Cerebellar cortex (tissue), 1 donor: ENCODE results near the gene UGT1A5.
"Not testable (repeated sequence)": the region's sequence is repeated elsewhere in the genome, so short reads cannot be mapped to it uniquely, and the experiment has no call there.

Experiments used
- DNase-seq: peaks from one replicate; pipeline ENCODE4 v3.0.0-alpha.2; 2015; ENCODE audit warnings: low spot score

UGT1A5 gene

DNA sequence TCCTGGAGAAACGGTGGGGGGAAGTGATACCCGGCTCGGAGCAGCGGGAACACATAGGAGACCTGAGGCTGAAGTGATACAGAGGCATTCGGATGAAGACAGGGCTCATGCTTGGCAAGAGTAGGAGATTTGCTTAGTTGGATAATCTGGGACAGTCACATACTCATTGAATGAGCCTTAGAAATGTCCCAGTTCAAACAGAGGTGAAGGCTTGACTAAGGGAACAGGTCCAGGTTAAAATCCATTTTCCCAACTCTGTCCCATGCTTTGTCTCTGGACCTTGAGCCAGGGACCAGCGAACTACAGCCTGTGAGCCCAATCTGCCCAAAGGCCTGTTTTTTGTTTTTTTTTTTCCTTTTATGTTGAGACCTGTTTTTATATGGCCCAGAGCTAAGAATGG lies 18.7 kb upstream of the UGT1A5 start:
- DNase-seq: no peak

DNA sequence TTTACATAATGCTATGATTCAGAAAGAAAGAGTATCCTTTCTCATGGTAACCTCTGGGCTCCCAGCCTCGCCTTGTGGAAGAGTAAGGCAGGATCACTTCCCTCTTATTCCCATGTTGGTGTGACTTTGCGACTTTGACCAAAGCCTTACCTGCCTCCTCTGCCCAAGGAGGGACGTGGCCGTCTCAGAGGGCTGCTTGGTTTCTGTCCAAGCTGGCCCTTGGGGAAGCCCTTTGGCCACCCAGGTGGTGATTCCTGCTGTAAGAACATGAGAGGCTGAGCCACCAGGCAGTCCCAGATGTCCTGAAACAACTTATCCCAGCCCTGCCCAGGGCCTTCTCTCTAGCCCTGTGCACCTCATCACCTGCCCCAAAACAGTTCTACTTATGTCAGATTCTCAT lies 14.0 kb upstream of the UGT1A5 start:
- no peak for DNase-seq

DNA sequence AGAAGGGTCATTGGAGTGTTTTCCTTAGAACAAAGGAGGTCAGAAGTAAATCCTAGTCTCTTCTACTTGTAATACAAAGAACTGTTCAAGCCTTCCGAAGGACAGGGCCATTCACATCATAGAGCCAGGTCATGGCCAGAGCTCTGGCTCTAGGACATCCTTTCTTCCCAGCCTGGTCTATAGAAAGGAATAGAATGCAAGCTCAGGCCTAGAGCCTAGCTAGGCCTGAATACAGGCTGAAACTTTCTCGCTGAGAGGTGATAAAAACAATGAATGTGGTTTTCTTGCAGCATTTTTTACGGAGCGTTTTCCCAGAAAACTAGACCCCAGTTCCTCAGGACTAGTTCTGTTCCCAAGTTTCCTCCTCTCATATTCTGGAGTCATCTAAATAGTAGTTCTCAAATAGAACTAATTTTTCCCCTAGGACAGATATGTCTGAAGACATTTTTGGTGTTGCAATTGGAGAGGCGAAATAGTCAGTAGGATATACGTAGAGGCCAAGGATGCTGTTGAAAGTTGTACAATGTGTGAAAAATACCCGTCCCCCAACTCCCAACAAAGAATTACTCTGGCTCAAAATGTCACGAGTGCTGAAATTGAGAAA lies 13.2 kb upstream of the UGT1A5 start:
- DNase-seq: no peak

DNA sequence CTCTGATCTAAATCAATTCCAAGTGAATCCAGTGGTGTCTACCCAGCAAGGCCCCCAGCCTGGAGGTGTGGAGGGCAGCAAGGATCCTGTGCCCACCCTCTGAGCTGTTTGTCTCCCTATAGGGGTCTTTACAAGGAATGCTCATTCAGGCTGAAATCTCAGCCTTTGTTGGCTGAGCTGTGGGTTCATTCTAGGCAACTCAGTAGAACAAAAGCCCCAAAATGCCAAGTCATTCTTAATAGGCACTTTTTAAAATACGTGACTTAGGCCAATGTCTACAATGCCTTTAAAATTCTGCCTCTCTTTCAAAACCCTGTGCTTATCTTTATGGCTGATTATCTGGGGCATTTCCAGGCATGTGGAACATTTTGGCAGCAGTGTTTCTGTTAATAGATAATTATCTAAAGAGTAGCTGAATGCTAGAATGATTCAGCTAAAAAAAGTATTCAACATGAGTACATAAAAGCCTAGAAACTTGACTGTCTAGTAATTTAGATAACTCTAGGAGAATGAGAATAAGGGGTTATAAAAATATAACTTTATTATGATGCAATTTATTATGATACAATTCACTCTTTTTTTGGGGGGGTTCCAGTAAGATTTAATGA lies 12.6 kb upstream of the UGT1A5 start:
- no peak for DNase-seq

DNA sequence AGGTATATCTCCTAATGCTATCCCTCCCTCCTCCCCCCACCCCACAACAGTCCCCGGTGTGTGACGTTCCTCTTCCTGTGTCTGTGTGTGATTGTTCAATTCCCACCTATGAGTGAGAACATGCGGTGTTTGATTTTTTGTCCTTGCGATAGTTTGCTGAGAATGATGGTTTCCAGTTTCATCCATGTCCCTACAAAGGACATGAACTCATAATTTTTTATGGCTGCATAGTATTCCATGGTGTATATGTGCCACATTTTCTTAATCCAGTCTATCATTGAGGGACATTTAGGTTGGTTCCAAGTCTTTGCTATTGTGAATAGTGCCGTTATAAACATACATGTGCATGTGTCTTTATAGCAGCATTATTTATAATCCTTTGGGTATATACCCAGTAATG lies 11.9 kb upstream of the UGT1A5 start:
- not testable (repeated sequence) for DNase-seq

DNA sequence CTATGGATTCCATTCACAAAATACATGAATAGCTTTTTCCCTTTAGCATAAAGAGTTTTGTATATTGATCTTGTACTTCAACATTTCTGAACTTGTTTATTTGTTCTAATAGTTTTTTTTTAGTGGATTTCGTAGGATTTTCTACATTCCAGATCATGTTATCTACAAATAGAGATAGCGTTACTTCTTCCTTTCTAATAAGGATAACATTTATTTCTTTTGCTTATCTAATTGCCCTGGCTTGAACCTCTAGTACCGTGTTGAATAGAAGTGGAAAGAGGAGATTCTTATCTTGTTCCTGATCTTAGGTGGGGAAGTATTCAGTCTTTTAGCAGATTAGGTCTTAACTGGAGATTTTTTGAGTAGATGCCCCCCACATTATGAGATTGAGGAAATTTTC lies 10.5 kb upstream of the UGT1A5 start:
- no peak for DNase-seq

DNA sequence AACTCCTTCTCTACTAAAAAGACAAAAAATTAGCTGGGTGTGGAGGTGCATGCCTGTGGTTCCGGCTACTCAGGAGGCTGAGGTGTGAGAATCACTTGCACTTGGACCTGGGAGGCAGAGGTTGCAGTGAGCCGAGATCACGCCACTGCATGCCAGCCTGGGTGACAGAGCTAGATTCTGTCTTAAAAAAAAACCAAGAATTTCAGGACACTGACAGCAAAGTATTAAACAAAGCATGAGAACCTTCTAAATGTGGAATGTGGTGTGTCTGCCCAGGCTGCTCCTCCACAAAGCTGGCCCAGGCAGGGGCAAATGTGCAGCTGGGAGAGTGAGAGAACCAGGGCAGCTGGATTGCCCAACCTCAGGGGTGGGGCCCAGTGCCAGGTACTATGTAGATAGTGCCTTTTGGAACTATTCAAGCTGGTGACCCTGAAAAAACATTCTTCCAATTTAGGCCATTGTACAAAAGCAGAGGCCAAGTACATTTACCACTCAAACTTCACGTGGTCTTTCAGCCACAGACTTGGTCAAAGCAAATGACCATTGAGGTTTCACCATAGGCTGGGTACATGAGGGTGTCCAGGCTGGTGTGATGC lies 6.7 kb upstream of the UGT1A5 start:
- no peak for DNase-seq

DNA sequence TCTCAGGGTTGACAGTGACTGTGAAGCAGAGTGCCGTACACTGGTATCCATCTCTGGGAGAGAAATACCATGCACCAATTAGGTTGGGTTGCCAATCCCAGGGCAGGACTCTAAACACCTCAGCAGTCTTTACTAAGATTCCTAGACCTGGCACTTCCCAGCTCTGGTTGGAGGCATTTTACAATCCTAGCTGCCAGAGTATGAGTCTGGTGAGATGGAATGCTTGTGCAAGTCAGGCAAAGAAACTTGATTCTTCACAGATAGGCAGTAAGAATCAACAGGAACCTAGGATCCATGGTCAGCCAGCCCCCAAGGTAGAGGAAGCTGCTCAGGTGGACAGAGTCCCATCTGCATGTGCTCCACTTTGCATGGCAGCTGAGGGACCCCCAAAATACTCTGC lies 6.0 kb upstream of the UGT1A5 start:
- DNase-seq: no peak

DNA sequence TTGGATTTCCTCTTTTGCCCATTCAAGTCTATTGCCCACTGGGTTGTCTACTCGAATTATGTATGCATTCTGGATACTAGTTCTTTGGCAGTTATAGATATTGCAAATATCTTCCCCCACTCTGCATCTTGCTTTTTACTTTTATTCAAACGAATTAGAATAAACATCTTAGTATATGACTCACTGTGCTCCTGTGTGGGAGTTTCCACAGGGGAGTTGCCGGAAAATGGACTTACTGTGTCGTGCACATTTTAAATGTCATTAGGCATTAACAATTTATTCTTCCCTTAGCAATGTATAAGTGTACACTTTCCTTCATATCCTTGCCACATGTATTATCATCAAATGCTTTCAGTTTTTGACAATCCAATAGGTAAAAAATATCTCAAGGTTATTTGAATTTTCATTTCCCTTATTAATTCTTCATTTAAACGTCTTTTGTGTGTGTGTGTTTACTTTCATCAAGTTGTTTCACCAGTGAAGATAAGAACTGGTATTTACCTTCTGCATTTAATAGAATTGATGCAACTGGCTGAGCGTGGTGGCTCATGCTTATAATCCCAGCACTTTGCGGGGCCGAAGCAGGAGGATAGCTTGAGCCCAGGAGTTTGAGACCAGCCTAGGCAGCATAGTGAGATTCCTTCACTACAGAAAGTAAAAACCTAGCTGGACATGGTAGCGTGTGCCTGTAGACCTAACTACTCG lies 4.6 kb upstream of the UGT1A5 start:
- DNase-seq: no peak

DNA sequence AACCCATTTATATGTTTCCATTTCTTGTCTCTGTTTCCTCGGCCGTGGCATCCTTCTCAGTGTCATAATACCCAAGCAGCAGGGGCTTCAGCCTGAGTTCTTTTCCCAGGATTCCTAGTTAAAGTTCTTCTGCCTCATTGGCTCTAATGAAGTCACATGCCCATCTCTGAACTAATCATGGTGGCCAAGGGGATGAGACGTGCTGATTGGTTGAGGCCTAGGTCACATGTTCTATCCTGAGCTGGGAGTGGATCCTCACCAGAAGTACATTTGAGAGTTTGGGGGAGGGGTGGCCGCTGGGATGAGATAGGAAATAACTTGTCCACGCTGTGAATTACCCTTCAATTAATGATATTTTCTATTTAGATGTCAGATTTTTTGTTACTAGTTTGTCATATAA lies 3.8 kb upstream of the UGT1A5 start:
- DNase-seq: no peak

DNA sequence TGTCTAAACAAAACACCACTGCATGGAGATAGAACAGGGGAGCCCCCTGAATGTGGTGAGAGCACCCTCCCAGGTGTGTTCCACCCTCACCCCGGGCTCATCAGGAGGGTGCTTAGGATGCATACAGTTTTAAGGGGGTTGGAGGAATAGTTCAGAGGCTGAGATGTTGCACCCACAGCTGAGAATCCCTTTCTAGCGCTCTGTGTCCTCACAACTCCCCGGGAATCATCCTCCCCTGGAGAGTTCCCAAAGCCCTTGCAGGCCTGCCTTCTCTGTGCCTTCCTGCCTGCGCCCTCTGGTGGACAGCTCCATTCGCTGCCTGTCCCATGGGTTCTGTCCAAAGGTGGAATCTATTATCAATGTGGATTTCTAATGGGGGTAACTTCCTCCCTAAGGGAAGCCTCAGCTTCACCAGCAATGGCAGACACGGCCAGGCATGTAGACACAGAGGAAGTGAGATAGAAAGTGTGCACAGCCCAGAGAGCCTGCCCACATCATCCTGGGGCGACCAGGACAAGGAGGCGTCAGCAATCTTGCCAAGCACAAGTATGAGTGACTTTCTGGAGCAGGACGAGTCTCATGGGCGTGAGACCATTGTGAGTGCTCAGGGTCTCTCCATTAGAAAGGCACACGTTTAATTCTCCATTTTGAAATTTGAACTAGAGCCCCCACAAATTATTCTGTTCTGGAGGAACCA lies 1.2 kb upstream of the UGT1A5 start:
- DNase-seq: peak; percentile 52

DNA sequence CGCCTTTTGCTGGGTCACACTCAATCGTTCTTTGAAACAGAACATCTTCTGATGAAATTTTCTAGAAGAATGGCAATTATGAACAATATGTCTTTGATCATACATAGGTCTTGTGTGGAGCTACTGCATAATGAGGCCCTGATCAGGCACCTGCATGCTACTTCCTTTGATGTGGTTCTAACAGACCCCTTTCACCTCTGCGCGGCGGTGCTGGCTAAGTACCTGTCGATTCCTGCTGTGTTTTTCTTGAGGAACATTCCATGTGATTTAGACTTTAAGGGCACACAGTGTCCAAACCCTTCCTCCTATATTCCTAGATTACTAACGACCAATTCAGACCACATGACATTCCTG lies 532 bp downstream of the UGT1A5 start:
- no peak for DNase-seq

DNA sequence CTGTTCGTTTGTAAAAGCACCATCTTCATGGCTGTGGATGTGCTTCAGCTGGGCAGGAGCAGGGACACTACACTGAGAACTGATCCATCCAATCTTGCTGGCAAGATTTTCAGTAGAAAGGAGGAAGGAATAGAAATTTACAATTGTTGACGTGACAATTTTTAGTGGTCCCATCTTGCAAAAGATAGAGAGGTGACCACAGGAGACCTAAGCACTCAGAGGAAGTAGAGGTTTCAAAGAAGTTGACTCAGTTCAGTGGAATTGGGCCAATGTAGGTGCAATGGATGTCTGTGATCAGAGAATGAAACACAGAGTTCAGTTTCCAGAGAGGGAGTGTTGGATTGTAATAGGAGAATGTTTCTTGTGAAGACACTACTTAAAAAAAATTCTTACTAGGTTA lies 1.4 kb downstream of the UGT1A5 start:
- no peak for DNase-seq

DNA sequence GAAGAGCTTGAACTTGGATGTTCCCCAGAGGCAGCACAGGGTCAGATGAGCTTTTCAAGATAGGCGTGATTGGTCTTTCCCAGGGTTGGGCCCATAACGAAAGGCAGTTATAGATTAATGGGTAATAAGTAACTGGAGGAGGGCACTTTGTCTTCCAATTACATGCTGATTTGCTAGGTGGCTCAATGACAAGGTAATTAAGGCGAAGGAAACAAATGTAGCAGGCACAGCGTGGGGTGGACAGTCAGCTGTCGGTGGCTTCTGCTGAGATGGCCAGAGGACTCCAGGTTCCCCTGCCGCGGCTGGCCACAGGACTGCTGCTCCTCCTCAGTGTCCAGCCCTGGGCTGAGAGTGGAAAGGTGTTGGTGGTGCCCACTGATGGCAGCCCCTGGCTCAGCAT lies 5.8 kb downstream of the UGT1A5 start, which contains the start of gene UGT1A4:
Gene UGT1A4 (plus strand): TSS at position 185 of the 400 bp plus-strand sequence. CDS start 85 bp downstream, at position 270.
- DNase-seq: no peak

DNA sequence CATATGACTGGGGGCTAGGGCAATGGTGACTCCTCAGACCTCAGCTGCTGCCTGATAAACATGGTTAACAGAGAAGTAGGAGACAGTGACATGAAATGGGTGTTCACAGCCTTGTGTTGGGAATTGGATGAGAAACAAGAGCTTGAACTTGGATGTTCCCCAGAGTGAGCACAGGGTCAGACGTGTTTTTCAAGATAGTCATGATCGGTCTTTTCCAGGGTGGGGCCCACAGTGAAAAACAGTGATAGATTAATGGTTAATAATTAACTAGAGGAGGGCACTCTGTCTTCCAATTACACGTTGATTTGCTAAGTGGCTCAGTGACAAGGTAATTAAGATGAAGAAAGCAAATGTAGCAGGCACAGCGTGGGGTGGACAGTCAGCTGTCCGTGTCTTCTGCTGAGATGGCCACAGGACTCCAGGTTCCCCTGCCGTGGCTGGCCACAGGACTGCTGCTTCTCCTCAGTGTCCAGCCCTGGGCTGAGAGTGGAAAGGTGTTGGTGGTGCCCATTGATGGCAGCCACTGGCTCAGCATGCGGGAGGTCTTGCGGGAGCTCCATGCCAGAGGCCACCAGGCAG lies 16.1 kb downstream of the UGT1A5 start, which contains the start of gene UGT1A3:
Gene UGT1A3 (plus strand): TSS at position 320 of the 579 bp plus-strand sequence. CDS start 85 bp downstream, at position 405.
- no peak for DNase-seq

DNA sequence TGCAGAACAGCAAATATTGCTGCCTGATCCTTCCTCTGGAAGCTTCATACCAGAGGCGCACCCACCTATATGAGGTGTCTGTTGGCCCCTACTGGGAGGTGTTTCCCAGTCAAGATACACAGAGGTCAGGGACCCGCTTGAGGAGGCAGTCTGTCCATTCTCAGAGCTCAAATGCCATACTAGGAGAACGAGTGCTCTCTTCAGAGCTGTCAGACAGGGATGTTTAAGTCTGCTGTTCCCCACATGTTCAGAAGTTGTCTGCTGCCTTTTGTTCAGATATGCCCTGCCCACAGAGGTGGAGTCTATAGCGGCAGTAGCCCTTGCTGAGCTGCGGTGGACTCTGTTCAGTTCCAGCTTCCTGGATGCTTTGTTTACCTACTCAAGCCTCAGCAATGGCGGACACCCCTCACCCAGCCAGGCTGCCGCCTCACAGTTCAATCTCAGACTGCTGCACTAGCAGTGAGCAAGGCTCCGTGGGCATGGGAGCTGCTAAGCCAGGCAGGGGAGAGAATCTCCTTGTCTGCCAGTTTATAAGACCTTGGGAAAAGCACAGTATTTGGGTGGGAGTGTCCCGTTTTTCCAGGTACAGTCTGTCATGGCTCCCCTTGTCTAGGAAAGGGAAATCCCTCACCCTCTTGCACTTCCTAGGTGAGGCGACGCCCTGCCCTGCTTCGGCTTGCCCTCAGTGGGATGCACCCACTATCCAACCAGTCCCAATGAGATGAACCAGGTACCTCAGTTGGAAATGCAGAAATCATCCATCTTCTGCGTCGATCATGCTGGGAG lies 24.4 kb downstream of the UGT1A5 start:
- not testable (repeated sequence) for DNase-seq

DNA sequence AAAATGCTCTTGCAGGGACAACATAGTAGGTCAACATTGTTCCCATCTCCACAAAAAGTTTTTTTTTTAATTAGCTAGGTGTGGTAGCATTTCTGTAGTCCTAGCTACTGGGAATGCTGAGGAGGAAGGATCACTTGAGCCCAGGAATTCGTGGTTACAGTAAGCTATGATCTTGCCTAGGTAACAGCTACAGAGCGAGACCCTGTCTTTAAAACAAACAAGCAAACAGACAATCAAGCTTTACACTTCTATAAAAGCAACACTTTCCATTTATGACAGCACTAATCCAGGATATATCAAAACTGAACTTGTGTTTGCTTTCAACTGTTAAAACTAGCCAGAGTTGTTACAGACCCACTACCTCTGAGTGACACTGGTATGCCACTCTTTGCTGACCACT lies 28.2 kb downstream of the UGT1A5 start:
- no peak for DNase-seq

DNA sequence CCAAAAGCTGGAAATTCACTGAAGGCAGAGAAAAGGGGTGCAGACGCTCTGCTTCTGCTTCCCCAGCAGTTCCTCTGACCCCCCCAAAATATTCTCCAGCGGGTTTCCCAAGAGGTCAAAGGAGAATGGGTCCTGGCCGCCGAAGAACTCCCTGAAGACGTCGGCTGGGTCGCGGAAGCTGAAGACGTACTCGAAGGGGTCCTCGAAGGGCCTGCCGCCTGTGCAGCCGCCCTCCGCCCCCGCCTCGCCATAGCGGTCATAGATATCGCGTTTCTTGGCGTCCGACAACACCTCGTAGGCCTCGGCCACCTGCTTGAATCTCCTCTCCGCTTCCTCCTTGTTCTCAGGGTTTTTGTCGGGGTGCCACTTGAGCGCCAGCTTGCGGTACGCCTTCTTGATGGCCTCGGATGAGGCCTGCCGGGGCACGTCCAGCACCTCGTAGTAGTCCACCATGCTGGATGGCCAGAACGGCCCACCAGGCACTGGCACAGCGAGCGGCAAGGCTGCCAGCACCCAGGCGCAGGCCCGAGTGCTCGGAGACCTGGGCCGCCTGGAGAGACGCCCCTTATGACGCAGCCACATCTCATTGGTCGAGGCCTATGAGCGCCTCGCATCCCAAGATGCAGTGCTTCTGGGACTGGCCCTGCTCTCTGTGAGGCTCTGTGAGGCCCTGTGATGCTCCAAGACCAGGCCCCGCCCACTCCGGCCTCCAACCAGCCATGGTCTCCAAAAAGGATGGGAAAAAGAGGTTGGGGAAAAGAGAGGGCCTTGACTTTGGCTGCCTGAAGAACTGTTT lies 31.0 kb downstream of the UGT1A5 start:
- DNase-seq: no peak

DNA sequence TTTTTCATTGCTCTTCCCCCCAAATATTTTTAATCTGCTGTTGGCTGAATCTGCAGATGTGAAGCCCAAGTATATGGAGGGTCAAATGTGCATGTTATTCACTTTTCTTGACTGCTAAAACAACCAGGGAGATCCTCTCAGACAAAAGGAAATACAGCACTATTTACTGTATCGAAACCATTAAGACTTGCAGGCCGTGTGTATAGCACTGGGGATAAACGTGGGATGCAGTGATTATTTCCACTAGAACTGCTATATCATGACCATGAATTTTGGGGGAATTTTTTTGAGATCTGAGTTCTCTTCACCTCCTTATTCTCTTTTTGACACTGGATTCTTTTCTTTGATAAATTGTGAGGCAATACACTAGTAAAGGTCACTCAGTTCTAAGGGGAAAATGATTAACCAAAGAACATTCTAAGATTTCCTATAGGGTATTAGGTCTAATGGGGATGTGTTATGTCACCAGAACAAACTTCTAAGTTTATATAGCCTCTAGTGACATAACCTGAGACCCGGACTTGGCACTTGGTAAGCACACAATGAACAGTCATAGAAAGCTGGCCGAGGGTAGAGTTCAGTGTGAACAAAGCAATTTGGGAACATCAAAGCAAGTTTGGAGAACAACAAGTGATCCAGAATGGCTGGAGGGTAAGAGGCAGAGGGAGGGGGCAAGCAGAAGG lies 32.5 kb downstream of the UGT1A5 start:
- DNase-seq: no peak

DNA sequence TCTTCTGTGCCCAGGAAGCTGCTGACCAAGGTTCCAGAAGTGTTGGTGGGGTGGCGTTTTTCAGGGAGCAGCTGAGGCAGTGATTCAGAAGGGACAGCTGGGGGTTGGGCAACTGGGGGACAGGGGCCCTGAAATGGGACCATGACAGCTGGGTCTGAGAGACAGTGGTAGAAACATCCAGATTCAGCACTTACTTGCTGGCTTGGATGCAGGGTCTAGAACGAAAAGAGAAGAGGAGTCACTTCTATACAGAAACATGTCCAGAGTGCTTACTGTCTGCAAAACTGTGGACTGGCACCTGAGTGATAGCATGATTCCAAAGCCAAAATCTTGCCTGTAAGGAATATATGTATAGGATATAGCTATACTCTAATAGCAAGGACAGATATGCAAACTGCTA lies 33.1 kb downstream of the UGT1A5 start:
- not testable (repeated sequence) for DNase-seq
